Measurements from ENCODE around the gene CST9L.

The CST9L gene, protein sequence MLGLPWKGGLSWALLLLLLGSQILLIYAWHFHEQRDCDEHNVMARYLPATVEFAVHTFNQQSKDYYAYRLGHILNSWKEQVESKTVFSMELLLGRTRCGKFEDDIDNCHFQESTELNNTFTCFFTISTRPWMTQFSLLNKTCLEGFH

DNA sequence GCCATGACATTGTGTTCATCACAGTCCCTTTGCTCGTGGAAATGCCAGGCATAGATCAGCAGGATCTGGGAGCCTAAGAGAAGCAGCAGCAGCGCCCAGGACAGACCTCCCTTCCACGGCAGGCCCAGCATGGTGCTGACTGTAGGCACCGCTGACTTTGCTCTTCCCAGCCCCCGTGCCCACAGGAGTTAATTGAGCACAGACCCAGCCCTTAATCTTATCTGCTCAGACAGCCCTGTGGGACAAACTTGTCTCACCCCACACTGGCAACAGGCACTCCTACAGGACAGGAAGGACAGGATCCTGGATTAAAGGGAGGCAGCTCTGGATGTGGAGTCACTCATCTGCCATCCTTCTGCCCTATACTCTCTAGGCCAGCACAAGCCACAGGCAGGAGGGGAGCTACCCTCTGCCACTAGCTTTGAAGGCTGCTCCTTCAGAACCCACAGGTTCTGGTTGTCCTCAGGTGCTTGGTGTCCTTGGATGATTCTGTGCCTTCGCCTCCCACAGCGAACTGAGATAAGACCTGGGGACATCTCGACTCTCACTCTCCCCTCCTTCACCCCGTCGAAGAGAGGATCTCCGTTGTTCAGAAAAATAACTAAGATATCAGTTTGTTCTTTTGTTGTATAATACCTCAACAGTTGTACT lies at the start of gene CST9L:
Gene CST9L, minus strand, starts transcription at position 165 of the 651 bp plus-strand sequence. Its CDS starts 34 bp downstream, at position 131.
- DNase-seq, result no peak

DNA sequence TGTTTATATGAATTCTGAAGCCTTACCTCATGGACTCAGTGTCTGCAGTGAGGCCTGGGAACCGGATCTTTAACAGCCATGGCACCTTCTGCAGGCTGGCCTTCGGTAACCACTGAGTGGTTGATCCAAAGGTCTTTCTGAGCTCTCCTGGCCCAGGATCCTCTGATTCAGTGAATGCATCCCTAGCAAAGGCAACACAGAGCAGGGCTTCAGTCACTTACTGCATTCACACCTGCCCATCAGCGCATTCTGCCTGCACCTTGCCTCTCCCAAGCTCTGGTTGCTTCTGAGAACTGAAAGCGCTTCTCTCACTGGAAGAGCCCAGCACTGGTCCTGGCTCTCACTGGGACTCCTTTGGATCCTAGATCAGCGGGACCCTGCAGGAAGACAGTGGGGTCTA lies 45.9 kb upstream of the CST9L start:
- no peak for DNase-seq

GRCh38 chr20:23613676-23614075 lies 45.4 kb upstream of the CST9L start:
- DNase-seq, result no peak

DNA sequence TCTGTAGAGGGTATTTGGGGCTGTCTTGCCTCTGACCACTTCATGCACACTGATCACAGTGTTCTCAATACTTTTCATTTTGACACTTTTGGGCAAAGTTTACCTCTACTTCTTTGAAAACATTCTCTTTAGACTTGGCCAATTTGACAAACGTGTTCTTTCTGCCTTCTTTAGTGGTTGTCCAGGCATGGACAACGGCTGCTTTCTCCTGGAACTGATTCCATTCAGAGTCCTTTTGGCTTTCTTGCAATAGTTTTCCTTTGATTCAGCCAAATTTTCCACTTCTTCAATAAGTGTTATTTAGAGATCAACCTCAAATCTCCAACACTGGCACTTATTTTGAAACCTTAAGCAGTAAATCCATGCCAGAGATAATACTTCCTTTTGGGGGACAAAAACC lies 44.1 kb upstream of the CST9L start:
- DNase-seq, result no peak

DNA sequence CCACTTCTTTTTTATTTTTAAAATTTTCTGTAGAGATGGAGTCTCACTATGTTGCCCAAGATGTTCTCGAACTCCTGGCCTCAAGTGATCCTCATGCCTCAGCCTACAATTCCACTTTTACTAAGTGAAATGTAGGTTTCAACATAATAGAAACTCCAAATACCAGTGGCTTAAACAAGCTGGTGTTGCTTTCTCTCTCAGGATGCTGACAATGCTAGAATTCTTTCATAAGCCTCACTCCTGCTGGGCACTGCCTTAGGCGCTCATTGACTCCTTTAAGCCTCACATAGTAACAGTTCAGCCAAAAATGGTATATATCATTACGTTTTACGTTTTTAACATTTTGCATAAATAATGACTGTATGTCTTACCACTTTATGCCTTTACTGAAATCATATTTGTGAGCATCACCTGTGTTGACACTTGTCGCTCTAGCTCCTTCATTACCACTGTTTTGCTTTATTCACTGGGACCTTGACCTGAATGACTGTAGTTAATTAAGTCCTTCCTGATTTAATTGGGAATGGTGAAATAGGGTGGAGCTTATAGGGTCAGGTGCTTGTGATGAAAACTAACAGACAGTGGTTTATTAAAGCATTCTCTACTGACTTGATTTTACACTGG lies 41.3 kb upstream of the CST9L start:
- DNase-seq, result no peak

DNA sequence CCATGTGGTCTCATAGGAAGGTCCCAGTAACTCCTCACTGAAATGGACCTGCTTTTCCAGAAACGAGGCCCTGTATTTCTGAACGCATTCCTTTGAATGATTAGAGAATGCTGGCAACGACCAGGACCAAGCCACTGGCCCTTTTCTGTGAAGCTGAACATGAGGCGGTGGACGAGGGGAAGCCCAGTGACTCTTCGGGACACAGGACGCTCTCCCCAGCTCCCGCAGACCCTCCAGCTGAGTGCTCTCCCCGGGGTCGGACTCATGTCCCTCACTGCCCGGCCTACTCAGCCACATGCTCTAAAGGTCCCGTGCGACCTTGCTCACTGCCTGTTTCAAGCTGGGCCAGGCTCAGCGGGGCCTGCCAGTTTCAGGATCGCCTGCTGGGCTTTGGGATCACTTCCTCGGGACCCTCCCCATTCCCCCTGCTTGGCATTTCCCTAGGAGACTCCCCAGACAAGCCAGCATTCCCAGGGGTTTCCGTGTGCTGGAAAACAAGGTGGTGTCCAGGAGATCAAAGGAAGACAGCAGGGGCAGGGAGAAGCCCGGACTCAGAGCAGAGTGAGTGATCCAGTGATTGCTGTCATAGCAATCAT lies 40.1 kb upstream of the CST9L start:
- DNase-seq, result no peak

DNA sequence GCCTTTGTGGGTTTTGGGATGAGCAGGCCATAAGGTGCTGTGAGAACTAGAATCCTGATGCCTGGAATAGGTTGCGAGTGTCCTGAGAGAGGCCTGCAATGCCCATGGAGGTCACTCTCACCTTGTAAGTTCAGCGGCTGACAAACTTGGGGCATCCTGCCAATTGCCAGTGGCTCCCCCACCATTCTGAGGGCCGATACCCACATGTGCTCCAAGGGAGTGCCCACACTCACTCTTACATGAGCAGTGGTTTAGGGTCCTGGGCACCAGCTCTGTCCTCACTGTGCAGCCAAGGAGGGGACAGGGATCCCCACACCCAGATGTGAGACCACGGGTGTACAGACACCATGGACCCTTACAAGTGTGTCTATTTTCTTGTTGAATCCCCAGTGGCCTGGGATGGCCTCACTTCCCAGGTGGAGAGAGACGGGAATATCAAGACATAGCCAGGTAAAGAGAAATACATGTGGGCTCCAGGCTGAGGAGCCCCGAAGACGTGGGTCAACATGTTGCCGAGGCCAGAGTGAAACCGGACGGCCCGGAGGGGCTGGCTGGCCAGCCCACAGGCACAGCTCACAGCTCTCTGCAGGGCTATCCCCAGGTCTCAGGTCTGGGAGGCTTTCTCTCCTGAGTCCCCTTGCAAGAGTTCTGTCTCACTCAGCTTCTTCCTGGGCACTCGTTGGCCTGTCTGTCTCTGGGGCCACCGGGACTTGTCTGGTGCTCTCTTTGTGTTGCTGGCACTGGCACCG lies 39.4 kb upstream of the CST9L start:
- DNase-seq, result no peak

- DNase-seq, result peak; percentile 71
Measured at GRCh38 chr20:23606652-23607049, 38.4 kb upstream of the CST9L start.

GRCh38 chr20:23605867-23606651 lies 37.8 kb upstream of the CST9L start, which contains the start of gene CST9:
CST9 (minus strand) TSS chr20:23605917; CDS start chr20:23605864, 53 bp downstream.
- DNase-seq, result no peak

DNA sequence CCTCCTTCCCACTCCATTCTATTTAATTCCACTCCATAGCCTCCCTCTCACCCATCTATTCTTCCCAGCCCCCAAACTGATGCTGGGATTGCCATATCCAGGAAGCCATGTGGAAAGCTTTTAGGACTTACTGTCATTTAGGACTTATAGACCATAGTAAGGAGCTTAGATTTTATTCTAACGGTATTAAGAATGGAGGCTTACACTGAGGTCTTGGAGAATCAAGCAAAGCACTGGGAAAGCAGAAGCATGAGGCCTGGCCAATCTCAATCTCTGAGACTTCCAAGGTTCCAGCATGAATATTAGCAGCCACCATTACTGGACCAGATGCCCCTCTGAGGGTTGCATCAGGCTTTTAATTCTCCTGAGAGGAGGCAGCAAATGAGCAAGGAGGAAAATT lies 36.0 kb upstream of the CST9L start:
- DNase-seq, result no peak

DNA sequence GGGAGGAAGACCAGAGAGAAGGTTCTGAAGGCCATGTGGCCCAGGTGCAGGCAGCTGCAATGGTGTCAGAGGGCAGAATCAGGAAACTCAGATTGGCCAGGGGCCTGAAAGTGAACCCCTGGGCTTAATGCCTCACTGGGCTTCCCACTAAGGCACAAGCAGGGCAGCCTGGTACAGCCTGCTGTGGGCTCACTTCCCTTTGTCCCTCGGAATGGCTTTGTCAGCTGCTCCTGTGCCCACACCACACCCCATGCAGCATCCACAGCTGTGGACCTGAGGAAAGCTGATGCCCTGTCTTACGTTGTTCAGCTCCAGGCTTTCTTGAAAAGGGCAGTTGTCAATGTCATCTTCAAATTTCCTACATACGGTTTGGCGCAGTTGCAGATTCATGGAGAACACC lies 35.0 kb upstream of the CST9L start:
- no peak for DNase-seq

DNA sequence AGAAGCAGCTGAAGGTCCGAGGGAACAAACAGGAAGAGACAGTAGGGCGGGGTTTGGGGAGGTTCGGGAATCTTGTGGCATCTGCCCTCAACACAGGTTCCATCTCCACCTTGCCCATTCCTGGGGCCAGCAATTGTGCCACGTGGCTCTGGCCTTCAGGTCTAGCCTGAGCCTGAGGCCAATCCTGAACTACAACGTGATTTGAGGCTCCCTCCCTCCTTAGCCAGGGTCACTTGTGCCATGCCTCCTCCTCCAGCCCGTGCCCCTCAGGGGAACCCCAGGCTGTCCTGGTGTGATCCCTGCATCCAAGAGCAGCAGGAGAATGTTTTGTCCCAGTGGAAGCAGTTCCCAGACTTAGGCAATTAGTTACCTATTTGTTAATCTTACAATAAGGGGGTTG lies 34.4 kb upstream of the CST9L start:
- no peak for DNase-seq

GRCh38 chr20:23602241-23602640 lies 34.0 kb upstream of the CST9L start:
- DNase-seq, result no peak

DNA sequence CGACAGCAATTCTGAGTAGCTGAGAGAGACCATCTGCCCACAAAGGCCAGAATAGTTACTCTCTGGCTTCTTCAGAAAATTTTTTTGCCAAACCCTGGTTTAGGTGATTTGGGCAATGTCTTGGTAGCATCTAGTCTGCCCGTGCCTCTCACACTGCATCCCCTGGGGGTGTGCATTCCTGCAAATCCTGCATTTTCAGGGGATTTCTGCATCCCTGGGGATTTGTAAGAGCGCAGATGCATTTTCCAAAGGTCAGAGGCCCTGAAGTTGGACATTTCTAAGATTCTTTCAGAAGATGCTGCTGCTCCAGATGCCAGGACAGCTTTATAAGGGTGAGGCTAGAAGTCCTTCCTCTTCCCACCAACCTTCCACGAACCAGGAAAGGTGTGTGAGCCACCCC lies 33.4 kb upstream of the CST9L start:
- DNase-seq, result no peak

DNA sequence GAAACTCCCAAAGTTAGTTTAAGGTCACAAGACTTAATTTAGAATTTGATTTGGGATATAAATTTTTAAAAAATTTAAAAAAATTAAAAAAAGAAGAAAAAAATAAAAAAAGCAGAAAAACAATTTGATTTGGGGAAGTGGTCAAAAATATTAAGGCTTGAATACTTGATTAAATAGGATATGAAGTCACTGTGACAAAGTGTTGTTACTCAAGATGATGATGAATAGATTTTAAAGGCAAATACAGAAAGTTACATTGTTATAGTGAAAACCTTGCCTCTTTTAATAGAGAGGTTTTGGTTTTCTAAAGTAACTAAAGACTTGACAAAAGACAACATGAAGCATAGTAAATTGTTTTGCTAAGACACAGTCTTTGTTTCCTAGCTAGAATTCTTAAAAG lies 30.2 kb upstream of the CST9L start:
- no peak for DNase-seq

GRCh38 chr20:23596579-23597250 lies 28.4 kb upstream of the CST9L start:
- no peak for DNase-seq

DNA sequence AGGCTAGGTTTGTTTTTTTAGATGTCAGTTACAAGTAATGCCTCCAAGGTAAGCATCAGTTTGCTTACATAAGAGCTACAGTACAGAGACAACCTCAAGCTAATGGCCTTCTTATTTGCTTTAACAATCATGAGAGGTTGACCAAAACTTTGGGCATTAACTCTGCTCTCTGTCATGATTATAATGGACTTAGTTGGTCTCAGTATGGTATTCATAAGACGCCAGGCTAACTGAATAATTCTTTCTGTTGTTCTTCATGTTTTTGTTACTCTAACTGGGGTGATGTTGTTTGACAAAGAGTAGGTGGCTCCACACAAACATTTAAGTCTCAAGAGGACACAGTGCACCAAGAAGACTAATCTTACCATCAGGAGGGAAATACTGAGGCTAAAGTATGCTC lies 27.7 kb upstream of the CST9L start:
- no peak for DNase-seq

GRCh38 chr20:23588434-23589403 lies 20.4 kb upstream of the CST9L start:
- DNase-seq, result no peak

DNA sequence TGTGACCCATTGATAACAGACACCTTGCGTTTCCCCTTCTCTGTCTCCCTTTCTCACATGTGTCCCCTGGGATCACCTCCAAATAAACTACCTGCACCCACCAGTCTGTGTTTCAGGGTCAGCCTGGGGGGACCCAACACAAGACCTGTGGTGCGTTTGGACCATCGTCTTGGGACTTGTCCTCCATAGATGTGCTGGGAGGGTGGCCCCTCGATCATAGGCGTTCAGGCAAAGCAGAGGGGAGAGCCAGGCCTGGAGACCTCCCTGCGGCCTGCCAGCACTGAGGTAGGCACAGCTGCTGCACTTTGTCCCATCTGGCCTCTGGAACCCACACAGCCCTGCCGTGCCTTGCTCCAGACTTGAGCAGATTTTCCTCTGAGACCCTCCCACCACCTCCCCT lies 19.3 kb upstream of the CST9L start:
- no peak for DNase-seq

GRCh38 chr20:23586735-23587525 lies 18.6 kb upstream of the CST9L start:
- no peak for DNase-seq

All from stimulated activated CD4-positive, alpha-beta T cell treated with anti-CD3 and anti-CD28 coated beads, Interleukin-4, amount 100 ng/mL, for 24 hours (primary cell).